RCC 7860 (cell line): ENCODE data around the gene C8B.

Experiments
- DNase-seq: peaks from one replicate; pipeline ENCODE4 v3.0.0-alpha.2; 2015; ENCODE audit warnings: low spot score
- FAIRE-seq: peaks from 2 replicates; lab custom pipeline; 2012; peaks lifted over from hg19 to GRCh38; lab: Jason Lieb, UNC

C8B gene

GRCh38 chr1:56965916-56966697 lies at the start of gene C8B:
Gene C8B, minus strand, starts transcription at chr1:56966015. Its CDS starts 67 bp downstream, at chr1:56965948.
- no peak for FAIRE-seq

DNA sequence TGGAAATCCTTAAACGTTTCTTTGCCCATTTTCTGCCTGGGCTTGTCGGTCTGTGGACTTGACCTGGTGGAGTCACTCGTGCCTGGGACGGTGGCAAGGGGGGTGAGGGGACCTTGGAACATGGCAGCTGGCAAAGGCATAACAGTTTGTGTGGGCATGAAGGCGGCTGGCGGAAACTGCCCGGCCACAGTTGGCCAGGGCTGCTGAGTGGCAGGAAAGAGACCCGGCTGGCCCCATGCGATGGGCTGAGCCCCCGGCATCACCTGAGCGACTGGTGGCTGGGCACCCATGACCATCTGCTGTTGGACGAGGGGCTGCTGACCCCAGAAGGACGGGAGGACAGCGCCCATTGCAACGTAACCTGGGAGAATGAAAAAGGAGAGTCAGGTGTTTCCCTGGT lies 49.3 kb upstream of the C8B start:
- no peak for FAIRE-seq

More at GRCh38 chr1:56965916-56966697, at the start of gene C8B:
- DNase-seq = no peak

DNA sequence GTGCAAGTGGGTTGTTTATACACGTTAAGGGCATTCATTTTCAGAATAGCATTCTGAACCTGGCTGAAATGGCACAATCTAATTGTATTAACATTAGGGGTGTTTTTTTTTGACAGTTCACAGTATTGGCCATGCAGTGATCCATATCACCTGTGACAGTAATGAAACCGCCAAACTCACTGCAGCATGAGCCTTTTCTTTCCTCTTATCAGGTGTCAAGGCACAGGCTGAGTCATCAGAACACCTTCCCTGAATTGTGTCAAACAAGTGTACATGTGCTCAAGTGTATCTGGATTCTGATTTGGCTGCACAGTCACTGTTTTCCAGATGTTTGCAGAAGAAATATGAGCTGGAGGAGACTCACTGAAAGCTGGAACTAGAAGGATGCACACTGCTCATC lies 47.7 kb upstream of the C8B start:
- FAIRE-seq (no peak), DNase-seq (no peak)

More for the DNA sequence above, 49.3 kb upstream of the C8B start:
- DNase-seq = no peak

- DNase-seq = no peak
- no peak for FAIRE-seq
These were observed 46.5 kb upstream of the C8B start for GRCh38 chr1:57012315-57012714.

GRCh38 chr1:57010511-57010910 lies 44.7 kb upstream of the C8B start:
- DNase-seq (no peak), FAIRE-seq (no peak)

DNA sequence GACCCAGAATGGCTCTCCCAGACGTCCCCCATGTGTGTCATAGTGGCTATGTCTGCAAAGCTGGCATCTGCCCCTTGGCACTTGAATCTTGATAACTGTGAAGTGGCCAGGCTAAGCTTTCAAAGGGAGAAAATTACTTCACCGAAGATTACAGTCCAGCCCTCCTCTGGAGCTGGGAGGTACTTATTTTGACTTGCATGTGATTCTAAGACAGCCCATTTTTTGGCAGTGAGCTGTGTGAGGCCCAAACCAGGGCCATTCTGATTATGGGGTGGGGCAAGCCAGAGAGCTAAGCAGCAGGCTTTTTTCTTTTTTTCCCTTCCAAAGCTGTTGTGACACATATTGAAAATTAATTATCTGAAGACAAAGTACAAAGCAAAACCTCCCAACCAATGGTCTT lies 42.1 kb upstream of the C8B start:
- no peak for DNase-seq
- no peak for FAIRE-seq

DNA sequence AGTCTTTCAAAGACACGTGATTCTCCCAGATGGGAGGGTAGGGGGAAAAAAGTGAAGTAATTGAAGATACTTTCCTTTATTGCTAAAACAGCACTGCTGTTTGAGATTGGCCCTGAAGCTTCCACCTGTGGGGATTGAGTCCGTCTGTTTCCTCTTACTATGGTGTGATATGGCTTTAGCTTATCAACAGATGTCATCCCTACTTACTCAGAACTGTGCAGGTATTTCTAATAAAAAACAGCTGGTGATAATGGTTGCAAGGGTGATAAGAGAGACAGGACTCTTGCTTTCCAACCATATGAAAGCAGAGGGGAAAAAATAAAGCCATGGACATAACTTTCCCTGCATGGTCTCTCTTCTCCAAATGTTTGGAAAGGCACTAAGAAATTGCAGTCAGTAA lies 41.7 kb upstream of the C8B start:
- DNase-seq (no peak), FAIRE-seq (no peak)

GRCh38 chr1:57003398-57004139 lies 37.8 kb upstream of the C8B start:
- DNase-seq (no peak), FAIRE-seq (no peak)

- DNase-seq (no peak), FAIRE-seq (no peak)
These were observed 29.7 kb upstream of the C8B start for GRCh38 chr1:56995414-56996100.

- no peak for FAIRE-seq
- no peak for DNase-seq
These were observed 27.7 kb upstream of the C8B start for GRCh38 chr1:56993475-56993874.

GRCh38 chr1:56992318-56993125 lies 26.7 kb upstream of the C8B start:
- no peak for DNase-seq
- no peak for FAIRE-seq

GRCh38 chr1:56991576-56991975 lies 25.8 kb upstream of the C8B start:
- FAIRE-seq = no peak
- no peak for DNase-seq

DNA sequence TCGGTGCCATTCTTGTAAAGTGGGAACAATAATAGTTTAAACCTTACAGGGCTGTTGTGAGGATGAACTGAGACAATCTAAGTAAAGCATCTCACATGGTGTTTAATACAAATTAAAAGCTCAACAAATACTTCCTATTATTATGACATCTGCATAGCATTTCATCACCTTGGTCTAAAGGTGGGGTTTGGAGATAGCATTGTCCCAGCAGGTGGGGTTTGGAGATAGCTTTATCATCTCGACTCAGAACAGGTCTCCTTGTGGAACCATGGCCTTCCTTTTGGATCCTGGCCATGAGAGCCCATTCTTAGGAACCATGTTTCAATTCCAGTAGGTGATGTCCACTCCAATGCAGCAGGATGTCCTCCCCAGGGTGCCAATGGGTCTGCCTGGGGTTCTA lies 20.6 kb upstream of the C8B start:
- DNase-seq (no peak), FAIRE-seq (no peak)

- DNase-seq (no peak), FAIRE-seq (no peak)
These were observed 20.0 kb upstream of the C8B start for GRCh38 chr1:56985857-56986256.

GRCh38 chr1:56983484-56983883 lies 17.7 kb upstream of the C8B start:
- FAIRE-seq (no peak), DNase-seq (no peak)

GRCh38 chr1:56979986-56980755 lies 14.4 kb upstream of the C8B start:
- FAIRE-seq = no peak

GRCh38 chr1:56978819-56979218 lies 13.0 kb upstream of the C8B start:
- DNase-seq (no peak), FAIRE-seq (no peak)

More at GRCh38 chr1:56979986-56980755, 14.4 kb upstream of the C8B start:
- no peak for DNase-seq

DNA sequence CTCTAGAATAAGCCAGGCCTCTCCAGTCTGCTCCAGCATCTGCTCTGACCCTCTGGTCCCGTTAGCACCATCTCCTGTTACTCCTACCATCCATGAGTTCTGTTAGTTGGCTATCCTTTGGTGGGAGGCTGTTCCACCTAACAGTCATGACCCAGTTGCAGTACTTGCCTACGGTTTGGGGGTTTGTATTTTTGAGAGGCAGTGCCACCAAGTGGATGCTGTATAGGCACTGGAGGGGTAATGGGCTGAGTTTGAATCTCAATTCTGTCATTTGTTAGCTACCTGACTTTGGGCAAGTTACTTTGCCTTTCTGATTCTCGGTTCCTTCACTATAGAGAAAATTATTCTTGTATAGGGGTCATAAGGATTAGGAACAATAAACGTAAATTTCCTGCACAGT lies 12.1 kb upstream of the C8B start:
- no peak for DNase-seq
- FAIRE-seq = no peak

GRCh38 chr1:56975446-56975845 lies 9.6 kb upstream of the C8B start:
- FAIRE-seq (no peak), DNase-seq (no peak)
